Lower leg skin (tissue), 4 donors: ENCODE measurements around the gene MKLN1. TPM values are rescaled to one million over a fixed set of nuclear protein-coding genes. Genes with fewer than 3 reads are reported as not detected.

Experiments used
- DNase-seq, 2 donors: peaks; one replicate each; pipeline ENCODE4 v3.0.0-alpha.2; 2019; ENCODE audit warnings: low spot score in 2 of 2
- H3K4me3 ChIP-seq: fragments of 200-600 bp; sonication (generic); 2 replicates; pipeline ENCODE4 v1.5.1; 2017; ENCODE audit warnings: mild to moderate bottlenecking, low read depth; ENCODE audit not compliant: poor library complexity, severe bottlenecking
- CTCF ChIP-seq, 3 donors: fragments of 450-650 bp; IDR thresholded peaks; one replicate each; pipeline ENCODE4 v1.5.1; 2016; ENCODE audit warnings: antibody characterized with exemption in 3 of 3, mild to moderate bottlenecking in 3 of 3, moderate library complexity in 2 of 3
- POLR2A ChIP-seq, 2 donors: fragments of 450-650 bp; IDR thresholded peaks; one replicate each; pipeline ENCODE4 v1.6.1; 2016 to 2017; ENCODE audit warnings: antibody characterized with exemption in 2 of 2, mild to moderate bottlenecking in 1 of 2, moderate library complexity in 1 of 2
- WGBS, 2 donors: methylation state at CpG; one replicate each; pipeline ENCODE4 v1.1.5; 2018; 5-methylcytosine and 5-hydroxymethylcytosine counted together
- intact Hi-C: fragments of 100-400 bp; cut with DNase I; formaldehyde crosslinking; loops from one replicate; pipeline ENCODE4 v1.15.0; 2023; ENCODE audit warnings: low total_unique reads
- total RNA-seq, 4 donors: library from RNA; depleted of rRNA; stranded (reverse); fragments of >200 nt; gene quantifications; one replicate each; pipeline ENCODE4 v1.1.0, GENCODE V29; 2016

Gene MKLN1
- total RNA-seq, 4 donors from 2014 or later, result 25.7 to 37.8 (median 31.3) TPM

GRCh38 chr7:131533566-131534561 lies 206.2 kb downstream of the MKLN1 start:
- intact Hi-C loops, result no loop called here

GRCh38 chr7:131536361-131536849 lies 208.7 kb downstream of the MKLN1 start:
- WGBS, 2 donors, result 60 to 68% methylated on average over 7 of the region's 7 CpGs
- intact Hi-C loops, result no loop called here
- DNase-seq, result peak in 1 of 2 donors; percentile 78
- no peak for TF ChIP-seq POLR2A (IDR thresholded peaks at IDR 0.05)
- no peak for TF ChIP-seq CTCF (IDR thresholded peaks at IDR 0.05)
- no peak overlapping the region for H3K4me3 ChIP-seq

More at GRCh38 chr7:131533566-131534561, 206.2 kb downstream of the MKLN1 start:
- peak in 1 of 2 donors; percentile 71 for DNase-seq
- WGBS, 2 donors, result 81 to 87% methylated on average over 14 to 15 of the region's 15 CpGs
- H3K4me3 ChIP-seq, result no peak overlapping the region
- TF ChIP-seq POLR2A (IDR thresholded peaks at IDR 0.05), result no peak
- no peak for TF ChIP-seq CTCF (IDR thresholded peaks at IDR 0.05)

GRCh38 chr7:131537571-131537978 lies 209.9 kb downstream of the MKLN1 start:
- intact Hi-C loops, result no loop called here
- TF ChIP-seq POLR2A (IDR thresholded peaks at IDR 0.05), result no peak
- no peak for TF ChIP-seq CTCF (IDR thresholded peaks at IDR 0.05)
- WGBS, 2 donors, result 66 to 79% methylated on average over 12 of the region's 12 CpGs
- DNase-seq, result no peak
- H3K4me3 ChIP-seq, result no peak overlapping the region

- no peak overlapping the region for H3K4me3 ChIP-seq
- TF ChIP-seq CTCF (IDR thresholded peaks at IDR 0.05) (no peak), POLR2A (IDR thresholded peaks at IDR 0.05) (no peak)
- intact Hi-C loops, result no loop called here
- 68 to 70% methylated on average over 12 to 13 of the region's 13 CpGs for WGBS, 2 donors
- peak in 1 of 2 donors; percentile 83 for DNase-seq
Measured at GRCh38 chr7:131538071-131538812, 210.6 kb downstream of the MKLN1 start.

- intact Hi-C loops, result no loop called here
- no peak overlapping the region for H3K4me3 ChIP-seq
- no peak for TF ChIP-seq CTCF (IDR thresholded peaks at IDR 0.05)
- no peak for TF ChIP-seq POLR2A (IDR thresholded peaks at IDR 0.05)
- DNase-seq, result no peak
- 38 to 41% methylated on average over 7 of the region's 7 CpGs for WGBS, 2 donors
Measured at GRCh38 chr7:131538813-131539179, 211.1 kb downstream of the MKLN1 start.
